ENCODE results near the gene KLF11. TPM values are rescaled to one million over a fixed set of nuclear protein-coding genes. Genes with fewer than 3 reads are reported as not detected.

The KLF11 gene
- 21.0 and 22.9 TPM in 2 replicates for total RNA-seq (2022)
- percentile 82 among the genes with signal in this experiment for Bru-seq, nascent RNA
- percentile 94 among the genes with signal in this experiment for BruChase-seq, experiment 1, labeled RNA remaining after a 2-hour chase
- percentile 78 among the genes with signal in this experiment for BruChase-seq, experiment 2, labeled RNA remaining after a 6-hour chase
- long read RNA-seq, full-length matches to known transcripts = 24 of 35 reads
- long read RNA-seq, partial matches to known transcripts = 11 of 35 reads
- long read RNA-seq, other reads (novel, unspliced or antisense) = 0 of 35 reads

- DNase-seq = peak; percentile 94 to 96
- Mint-ChIP-seq H3K27me3 (ENCODE audit: insufficient read depth, unreplicated experiment) (no peaks in the 10 kb centered on the region), H3K27ac (ENCODE audit: unreplicated experiment) (peak within 1 kb of the TSS; percentile 96), H3K4me1 (ENCODE audit: low read depth, unreplicated experiment) (peaks cover 16% of the 10 kb centered on the region), H3K36me3 (ENCODE audit: insufficient read depth, unreplicated experiment) (peaks cover 45% of the 10 kb centered on the region), H3K4me3 (ENCODE audit: unreplicated experiment) (peak within 1 kb of the TSS; percentile 95), H3K9me3 (ENCODE audit: unreplicated experiment) (no peaks in the 10 kb centered on the region)
- H3K27me3 ChIP-seq (replicated peaks; ENCODE audit: control insufficient read depth, insufficient read depth, low read length) = no peaks in the 10 kb centered on the region
- ChIA-PET CTCF (interaction anchor here (0.5 to 3.0 kb wide), 9 partner anchors 14 to 505 kb away, joined by 3 to 16 read pairs (median 6); partner anchors contain the start of genes HPCAL1 and TAF1B), POLR2A (interaction anchor here (0.6 to 1.7 kb wide), 8 partner anchors 14 to 487 kb away, joined by 3 to 15 read pairs (median 8); partner anchors contain the start of genes ODC1 and TAF1B)
- peaks cover 20% of the 10 kb centered on the region for H3K4me1 ChIP-seq
- TF ChIP-seq CTCF (IDR thresholded peaks at IDR 0.05; ENCODE audit: insufficient read depth in 1 of 2, low read depth in 1 of 2, low read length in 1 of 2, severe bottlenecking in 1 of 2, unreplicated experiment in 1 of 2) = no peak
- H3K4me3 ChIP-seq (ENCODE audit: low read depth, low read length) = peak within 1 kb of the TSS; percentile 96
- H3K9me3 ChIP-seq = no peaks in the 10 kb centered on the region
- intact Hi-C loops (cut with micrococcal nuclease; ENCODE audit: unreplicated experiment) = loop anchor here (2.0 kb wide), 1 partner anchor 413 kb away; the partner anchor contains the start of gene YWHAQ
- BruUV-seq (replicated peaks) = no TSS peak
- no peaks in the 10 kb centered on the region for H3K36me3 ChIP-seq (ENCODE audit: control insufficient read depth, insufficient read depth, low read length)
Measured at GRCh38 chr2:10043256-10043905, at the start of gene KLF11. KLF11 (plus strand) TSS chr2:10043550; CDS start chr2:10043717, 167 bp downstream.

GRCh38 chr2:9994462-9994861 lies 48.9 kb upstream of the KLF11 start:
- TF ChIP-seq CTCF (IDR thresholded peaks at IDR 0.05; ENCODE audit: insufficient read depth in 1 of 2, low read depth in 1 of 2, low read length in 1 of 2, severe bottlenecking in 1 of 2, unreplicated experiment in 1 of 2) = no peak
- H3K36me3 ChIP-seq (ENCODE audit: control insufficient read depth, insufficient read depth, low read length) = no peaks in the 10 kb centered on the region; the same call in none of the 2 replicates
- POLR2A ChIA-PET = no interaction called here
- Mint-ChIP-seq H3K27me3 (ENCODE audit: insufficient read depth, unreplicated experiment) (no peaks in the 10 kb centered on the region), H3K9me3 (ENCODE audit: unreplicated experiment) (no peaks in the 10 kb centered on the region), H3K27ac (ENCODE audit: unreplicated experiment) (no peak overlapping the region), H3K4me3 (ENCODE audit: unreplicated experiment) (no peak overlapping the region), H3K36me3 (ENCODE audit: insufficient read depth, unreplicated experiment) (peaks cover 18% of the 10 kb centered on the region), H3K4me1 (ENCODE audit: low read depth, unreplicated experiment) (peaks cover 7% of the 10 kb centered on the region)
- H3K9me3 ChIP-seq = no peaks in the 10 kb centered on the region
- H3K4me3 ChIP-seq (ENCODE audit: low read depth, low read length) = no peak overlapping the region
- intact Hi-C loops (cut with micrococcal nuclease; ENCODE audit: unreplicated experiment) = no loop called here
- CTCF ChIA-PET = no interaction called here
- no TSS peak for BruUV-seq (replicated peaks)
- no peaks in the 10 kb centered on the region for H3K4me1 ChIP-seq
- no peaks in the 10 kb centered on the region for H3K27me3 ChIP-seq (replicated peaks; ENCODE audit: control insufficient read depth, insufficient read depth, low read length)
- DNase-seq = no peak

GRCh38 chr2:9995059-9995458 lies 48.3 kb upstream of the KLF11 start:
- H3K4me1 ChIP-seq = no peaks in the 10 kb centered on the region
- TF ChIP-seq CTCF (IDR thresholded peaks at IDR 0.05; ENCODE audit: insufficient read depth in 1 of 2, low read depth in 1 of 2, low read length in 1 of 2, severe bottlenecking in 1 of 2, unreplicated experiment in 1 of 2) = no peak
- Mint-ChIP-seq H3K36me3 (ENCODE audit: insufficient read depth, unreplicated experiment) (peaks cover 18% of the 10 kb centered on the region), H3K4me3 (ENCODE audit: unreplicated experiment) (no peak overlapping the region), H3K27me3 (ENCODE audit: insufficient read depth, unreplicated experiment) (no peaks in the 10 kb centered on the region), H3K9me3 (ENCODE audit: unreplicated experiment) (no peaks in the 10 kb centered on the region), H3K27ac (ENCODE audit: unreplicated experiment) (no peak overlapping the region), H3K4me1 (ENCODE audit: low read depth, unreplicated experiment) (peaks cover 7% of the 10 kb centered on the region)
- BruUV-seq (replicated peaks) = no TSS peak
- H3K4me3 ChIP-seq (ENCODE audit: low read depth, low read length) = no peak overlapping the region
- intact Hi-C loops (cut with micrococcal nuclease; ENCODE audit: unreplicated experiment) = no loop called here
- no peak for DNase-seq
- H3K9me3 ChIP-seq = no peaks in the 10 kb centered on the region
- ChIA-PET POLR2A (no interaction called here), CTCF (interaction anchor here (1.2 kb wide), 1 partner anchor 11 kb away, joined by 4 read pairs; no protein-coding TSS in a partner anchor)
- H3K27me3 ChIP-seq (replicated peaks; ENCODE audit: control insufficient read depth, insufficient read depth, low read length) = no peaks in the 10 kb centered on the region
- no peaks in the 10 kb centered on the region; the same call in none of the 2 replicates for H3K36me3 ChIP-seq (ENCODE audit: control insufficient read depth, insufficient read depth, low read length)

Data from Caco-2 (cell line).